ENCODE data around the gene TEN1.

Gene TEN1

GRCh38 chr17:76002100-76002499 lies 23.1 kb downstream of the TEN1 start:
- TF ChIP-seq, protein P1, sequence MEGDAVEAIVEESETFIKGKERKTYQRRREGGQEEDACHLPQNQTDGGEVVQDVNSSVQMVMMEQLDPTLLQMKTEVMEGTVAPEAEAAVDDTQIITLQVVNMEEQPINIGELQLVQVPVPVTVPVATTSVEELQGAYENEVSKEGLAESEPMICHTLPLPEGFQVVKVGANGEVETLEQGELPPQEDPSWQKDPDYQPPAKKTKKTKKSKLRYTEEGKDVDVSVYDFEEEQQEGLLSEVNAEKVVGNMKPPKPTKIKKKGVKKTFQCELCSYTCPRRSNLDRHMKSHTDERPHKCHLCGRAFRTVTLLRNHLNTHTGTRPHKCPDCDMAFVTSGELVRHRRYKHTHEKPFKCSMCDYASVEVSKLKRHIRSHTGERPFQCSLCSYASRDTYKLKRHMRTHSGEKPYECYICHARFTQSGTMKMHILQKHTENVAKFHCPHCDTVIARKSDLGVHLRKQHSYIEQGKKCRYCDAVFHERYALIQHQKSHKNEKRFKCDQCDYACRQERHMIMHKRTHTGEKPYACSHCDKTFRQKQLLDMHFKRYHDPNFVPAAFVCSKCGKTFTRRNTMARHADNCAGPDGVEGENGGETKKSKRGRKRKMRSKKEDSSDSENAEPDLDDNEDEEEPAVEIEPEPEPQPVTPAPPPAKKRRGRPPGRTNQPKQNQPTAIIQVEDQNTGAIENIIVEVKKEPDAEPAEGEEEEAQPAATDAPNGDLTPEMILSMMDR (conservative IDR thresholded peaks at IDR 0.05): no peak
- no peak for TF ChIP-seq ZFX (IDR thresholded peaks at IDR 0.05)
- H3K27ac ChIP-seq: no peak overlapping the region

DNA sequence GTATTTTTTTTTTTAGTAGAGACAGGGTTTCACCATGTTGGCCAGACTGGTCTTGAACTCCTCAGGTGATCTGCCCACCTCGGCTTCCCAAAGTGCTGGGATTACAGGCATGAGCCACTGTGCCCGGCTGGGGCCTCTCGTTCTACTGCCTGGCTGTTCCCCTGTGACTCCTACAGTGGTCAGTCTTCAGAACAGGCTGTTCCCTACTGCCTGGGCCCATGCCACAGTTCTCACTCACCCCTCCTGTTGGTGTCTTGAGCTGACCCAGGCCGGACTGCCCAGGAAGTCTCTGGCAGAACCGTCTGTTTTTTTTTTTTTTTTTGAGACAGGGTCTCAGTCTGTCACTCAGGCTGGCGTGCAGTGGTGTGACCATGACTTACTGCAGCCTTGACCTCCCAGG lies 24.9 kb downstream of the TEN1 start:
- TF ChIP-seq, protein P1 (conservative IDR thresholded peaks at IDR 0.05): no peak
- TF ChIP-seq ZFX (IDR thresholded peaks at IDR 0.05): no peak
- H3K27ac ChIP-seq: no peak overlapping the region

DNA sequence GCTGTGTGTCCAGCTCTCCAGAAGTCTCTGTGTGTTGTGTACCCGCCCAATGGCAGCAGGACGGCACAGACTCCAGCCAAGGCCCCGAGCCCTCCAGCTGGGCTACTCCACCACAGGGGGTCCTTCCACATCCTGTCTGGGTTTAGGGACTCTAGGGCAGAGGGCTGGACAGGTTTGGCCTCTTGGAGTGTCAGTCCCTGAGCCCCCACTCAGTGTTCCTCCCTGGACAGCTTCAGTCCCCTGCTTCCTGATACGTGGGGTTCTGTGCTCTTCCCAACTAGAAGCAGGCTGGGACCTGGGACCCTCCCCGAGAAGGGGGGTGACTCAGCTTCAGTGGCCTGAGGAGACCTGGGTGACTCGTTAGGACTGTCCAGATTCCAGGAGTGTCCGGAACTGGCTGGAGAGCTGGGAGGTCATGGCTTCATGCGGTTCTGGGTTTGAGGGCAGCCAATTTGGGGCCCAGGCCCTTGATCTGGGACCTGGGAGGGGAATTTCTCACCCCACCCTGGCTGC lies 25.8 kb downstream of the TEN1 start:
- no peak overlapping the region for H3K27ac ChIP-seq
- TF ChIP-seq, protein P1 (conservative IDR thresholded peaks at IDR 0.05): no peak
- no peak for TF ChIP-seq ZFX (IDR thresholded peaks at IDR 0.05)

- no peak overlapping the region for H3K27ac ChIP-seq
- TF ChIP-seq, protein P1 (conservative IDR thresholded peaks at IDR 0.05): peak; percentile 88
- no peak for TF ChIP-seq ZFX (IDR thresholded peaks at IDR 0.05)
These were observed 26.5 kb downstream of the TEN1 start for GRCh38 chr17:76005263-76006149.

DNA sequence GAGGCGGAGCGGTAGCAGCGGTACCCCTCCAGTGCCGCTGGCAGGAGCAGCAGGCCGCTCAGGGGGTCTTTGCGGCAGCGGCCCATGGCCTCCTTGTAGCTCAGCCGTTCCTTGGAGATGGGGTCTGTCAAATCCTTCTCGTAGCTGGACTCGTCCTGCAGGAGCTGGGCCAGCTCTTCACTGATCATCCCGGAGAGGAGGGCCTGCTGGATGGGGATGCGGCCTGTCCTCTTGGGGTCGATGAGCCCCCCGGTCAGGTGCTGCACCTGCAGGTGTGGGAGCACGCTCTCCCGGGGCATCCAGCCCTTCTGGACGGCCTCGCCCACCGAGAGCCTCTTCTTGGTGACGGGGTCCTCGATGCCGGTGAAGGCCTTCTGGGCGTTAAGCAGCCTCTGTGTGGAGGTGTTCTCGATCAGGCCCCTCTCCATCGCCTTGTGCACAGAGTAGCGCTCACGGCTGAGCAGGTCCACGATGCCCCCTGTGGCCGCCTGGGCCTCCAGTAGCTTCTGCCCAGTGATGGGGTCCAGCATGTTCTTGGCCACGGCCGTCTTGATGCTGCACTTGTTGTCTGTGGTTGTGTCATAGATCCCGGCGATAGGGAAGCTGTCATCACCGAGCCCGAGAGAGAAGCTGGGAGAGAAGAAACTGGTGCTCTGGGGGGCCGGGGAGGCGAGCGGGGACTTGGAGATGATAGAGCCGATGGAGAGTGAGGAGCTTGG lies 28.2 kb downstream of the TEN1 start:
- TF ChIP-seq, protein P1 (conservative IDR thresholded peaks at IDR 0.05): no peak
- no peak for TF ChIP-seq ZFX (IDR thresholded peaks at IDR 0.05)
- H3K27ac ChIP-seq: no peak overlapping the region

DNA sequence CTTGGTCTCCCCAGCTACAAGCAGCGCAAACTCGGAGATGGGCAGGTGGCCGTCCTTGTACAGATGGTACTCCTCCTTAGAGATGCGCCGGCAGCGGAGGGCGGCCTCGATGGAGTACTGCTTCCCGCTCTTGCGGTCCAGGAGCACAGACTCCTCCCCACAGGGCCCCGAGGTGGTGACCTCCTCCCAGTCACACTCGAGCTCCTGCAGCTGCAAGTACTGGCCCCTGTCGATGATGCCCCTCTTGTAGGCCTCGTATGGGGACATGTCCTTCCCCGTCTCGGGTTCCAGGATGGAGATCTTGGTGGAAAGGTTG lies 28.8 kb downstream of the TEN1 start:
- TF ChIP-seq, protein P1 (conservative IDR thresholded peaks at IDR 0.05): no peak
- no peak for TF ChIP-seq ZFX (IDR thresholded peaks at IDR 0.05)
- no peak overlapping the region for H3K27ac ChIP-seq

GRCh38 chr17:76008208-76008607 lies 29.2 kb downstream of the TEN1 start:
- TF ChIP-seq, protein P1 (conservative IDR thresholded peaks at IDR 0.05): no peak
- no peak for TF ChIP-seq ZFX (IDR thresholded peaks at IDR 0.05)
- H3K27ac ChIP-seq: no peak overlapping the region
